CD4-positive, CD25-positive, alpha-beta regulatory T cell (primary cell): ENCODE data around the gene HAGHL. TPM values are rescaled to one million over a fixed set of nuclear protein-coding genes. Genes with fewer than 3 reads are reported as not detected.
A peak's percentile ranks its signal among the peaks of the same experiment; 100 is the strongest.

Experiments used
- ATAC-seq, 2 donors: fragments of 150-1000 bp; cut with Tn5 transposase; one replicate each; pipeline ENCODE4 v1.10.0; 2021; ENCODE audit warnings: low read depth in 2 of 2, moderate number of reproducible peaks in 2 of 2, moderate library complexity in 1 of 2
- DNase-seq, 3 donors: peaks; one replicate each; pipeline versions ENCODE4 v3.0.0 to v3.0.0-alpha.2; 2012 to 2022; ENCODE audit warnings: mixed read lengths in 1 of 3
- H3K27ac ChIP-seq: one replicate; pipeline ENCODE4 v1.7.0; 2013; ENCODE audit warnings: mild to moderate bottlenecking, low read length; ENCODE audit not compliant: insufficient read depth, poor library complexity, severe bottlenecking
- H3K27me3 ChIP-seq: one replicate; pipeline ENCODE4 v1.7.0; 2013; ENCODE audit warnings: low read length; ENCODE audit not compliant: control insufficient read depth, insufficient read depth
- H3K36me3 ChIP-seq: one replicate; pipeline ENCODE4 v1.7.0; 2013; ENCODE audit warnings: mild to moderate bottlenecking, low read length, moderate library complexity; ENCODE audit not compliant: control insufficient read depth, insufficient read depth
- H3K4me1 ChIP-seq: 2 replicates; pipeline ENCODE4 v1.7.0; 2013; ENCODE audit warnings: mild to moderate bottlenecking, low read length; ENCODE audit not compliant: insufficient read depth, control insufficient read depth, poor library complexity, severe bottlenecking
- H3K4me3 ChIP-seq: one replicate; pipeline ENCODE4 v1.7.0; 2013; ENCODE audit warnings: low read depth, mild to moderate bottlenecking, low read length, moderate library complexity
- H3K9me3 ChIP-seq, 2 experiments: 1 replicate in 1 of 2; 2 replicates in 1 of 2; pipeline ENCODE4 v1.7.0; 2013; ENCODE audit warnings: low read length in 2 of 2, mild to moderate bottlenecking in 1 of 2, moderate library complexity in 1 of 2; ENCODE audit not compliant: control insufficient read depth in 2 of 2
- H3K27ac Mint-ChIP-seq, 3 donors: one replicate each; pipeline ENCODE4 v1.8.0; 2020 to 2022; ENCODE audit warnings: mild to moderate bottlenecking in 3 of 3, mixed read lengths in 3 of 3, moderate library complexity in 2 of 3
- H3K27me3 Mint-ChIP-seq: one replicate; pipeline ENCODE4 v1.8.0; 2022; ENCODE audit warnings: mild to moderate bottlenecking, mixed read lengths
- H3K36me3 Mint-ChIP-seq: one replicate; pipeline ENCODE4 v1.8.0; 2020; ENCODE audit warnings: mixed read lengths
- H3K4me1 Mint-ChIP-seq, 4 donors: one replicate each; pipeline ENCODE4 v1.8.0; 2020 to 2022; ENCODE audit warnings: mixed read lengths in 4 of 4, mild to moderate bottlenecking in 1 of 4
- H3K4me3 Mint-ChIP-seq, 4 donors: one replicate each; pipeline ENCODE4 v1.8.0; 2020 to 2022; ENCODE audit warnings: mild to moderate bottlenecking in 4 of 4, mixed read lengths in 4 of 4, moderate library complexity in 3 of 4
- H3K9me3 Mint-ChIP-seq, 7 donors: one replicate each; pipeline ENCODE4 v1.8.0; 2020 to 2022; ENCODE audit warnings: mixed read lengths in 7 of 7, mild to moderate bottlenecking in 3 of 7, moderate library complexity in 2 of 7
- polyA plus RNA-seq, 4 donors: library from polyadenylated mRNA; unstranded; fragments of 300-500 nt; fragmentation: Illumina TruSeq; gene quantifications; one replicate each; pipeline ENCODE4 v1.2.3, GENCODE V29; 2021
- total RNA-seq: library from RNA; stranded (reverse); gene quantifications from one replicate; pipeline ENCODE4 v1.2.3, GENCODE V29; 2022

HAGHL gene
- total and polyA plus RNA-seq, 5 donors from 2014 or later, result 2.2 to 15.6 (median 3.3) TPM

GRCh38 chr16:693766-694165 is 33.1 kb upstream of the HAGHL start:
- H3K36me3 ChIP-seq, result no peaks in the 10 kb centered on the region
- H3K27me3 ChIP-seq, result no peaks in the 10 kb centered on the region
- Mint-ChIP-seq H3K27me3 (no peaks in the 10 kb centered on the region), H3K27ac (no peak overlapping the region), H3K9me3 (peaks cover 0 to 1% (median 0%) of the 10 kb centered on the region in 7 donors), H3K4me1 (peaks cover 2 to 47% (median 9%) of the 10 kb centered on the region in 4 donors), H3K4me3 (peak overlapping the region in 3 of 4 donors; percentile 15 to 67 (median 51)), H3K36me3 (no peaks in the 10 kb centered on the region)
- H3K4me1 ChIP-seq, result peaks cover 44% of the 10 kb centered on the region
- H3K27ac ChIP-seq, result no peak overlapping the region
- no peak overlapping the region for H3K4me3 ChIP-seq
- no peaks in the 10 kb centered on the region for H3K9me3 ChIP-seq
- DNase-seq (peak in 1 of 3 donors; percentile 29), ATAC-seq (no peak)

GRCh38 chr16:694187-694862 is 32.6 kb upstream of the HAGHL start:
- Mint-ChIP-seq H3K27me3 (peaks cover under 1% of the 10 kb centered on the region), H3K4me3 (peak overlapping the region; percentile 71 to 88 (median 82)), H3K9me3 (peaks cover 0 to 1% (median 0%) of the 10 kb centered on the region in 7 donors), H3K4me1 (peaks cover 2 to 43% (median 9%) of the 10 kb centered on the region in 4 donors), H3K36me3 (no peaks in the 10 kb centered on the region), H3K27ac (no peak overlapping the region)
- DNase-seq, result no peak
- H3K4me3 ChIP-seq, result no peak overlapping the region
- H3K27ac ChIP-seq, result peak overlapping the region; percentile 33
- H3K4me1 ChIP-seq, result peaks cover 45% of the 10 kb centered on the region
- H3K9me3 ChIP-seq, result no peaks in the 10 kb centered on the region
- ATAC-seq, result no peak
- H3K27me3 ChIP-seq, result no peaks in the 10 kb centered on the region
- H3K36me3 ChIP-seq, result no peaks in the 10 kb centered on the region

GRCh38 chr16:694863-695354 is 32.0 kb upstream of the HAGHL start:
- Mint-ChIP-seq H3K27ac (no peak overlapping the region), H3K27me3 (peaks cover 4% of the 10 kb centered on the region), H3K9me3 (peaks cover 0 to 1% (median 0%) of the 10 kb centered on the region in 7 donors), H3K4me3 (peak overlapping the region in 3 of 4 donors; percentile 55 to 84 (median 61)), H3K4me1 (peaks cover 2 to 40% (median 7%) of the 10 kb centered on the region in 4 donors), H3K36me3 (no peaks in the 10 kb centered on the region)
- peak overlapping the region; percentile 33 for H3K27ac ChIP-seq
- ATAC-seq (no peak), DNase-seq (no peak)
- H3K4me1 ChIP-seq, result peaks cover 45% of the 10 kb centered on the region
- H3K4me3 ChIP-seq, result no peak overlapping the region
- no peaks in the 10 kb centered on the region for H3K9me3 ChIP-seq
- H3K27me3 ChIP-seq, result no peaks in the 10 kb centered on the region
- no peaks in the 10 kb centered on the region for H3K36me3 ChIP-seq

GRCh38 chr16:695355-696089 is 31.4 kb upstream of the HAGHL start:
- peak; percentile 79 to 81 for ATAC-seq
- Histone ChIP-seq H3K4me3 (peak overlapping the region; percentile 26), H3K9me3 (no peaks in the 10 kb centered on the region), H3K4me1 (peaks cover 47% of the 10 kb centered on the region), H3K27ac (peak overlapping the region; percentile 23), H3K36me3 (no peaks in the 10 kb centered on the region), H3K27me3 (no peaks in the 10 kb centered on the region)
- Mint-ChIP-seq H3K36me3 (no peaks in the 10 kb centered on the region), H3K9me3 (peaks cover 0 to 1% (median 0%) of the 10 kb centered on the region in 7 donors), H3K27ac (peak overlapping the region; percentile 62 to 96 (median 87)), H3K27me3 (peaks cover 4% of the 10 kb centered on the region), H3K4me3 (peak overlapping the region; percentile 69 to 87 (median 86)), H3K4me1 (peaks cover 0 to 38% (median 4%) of the 10 kb centered on the region in 4 donors)
- DNase-seq, result peak; percentile 60 to 77 (median 76)

DNA sequence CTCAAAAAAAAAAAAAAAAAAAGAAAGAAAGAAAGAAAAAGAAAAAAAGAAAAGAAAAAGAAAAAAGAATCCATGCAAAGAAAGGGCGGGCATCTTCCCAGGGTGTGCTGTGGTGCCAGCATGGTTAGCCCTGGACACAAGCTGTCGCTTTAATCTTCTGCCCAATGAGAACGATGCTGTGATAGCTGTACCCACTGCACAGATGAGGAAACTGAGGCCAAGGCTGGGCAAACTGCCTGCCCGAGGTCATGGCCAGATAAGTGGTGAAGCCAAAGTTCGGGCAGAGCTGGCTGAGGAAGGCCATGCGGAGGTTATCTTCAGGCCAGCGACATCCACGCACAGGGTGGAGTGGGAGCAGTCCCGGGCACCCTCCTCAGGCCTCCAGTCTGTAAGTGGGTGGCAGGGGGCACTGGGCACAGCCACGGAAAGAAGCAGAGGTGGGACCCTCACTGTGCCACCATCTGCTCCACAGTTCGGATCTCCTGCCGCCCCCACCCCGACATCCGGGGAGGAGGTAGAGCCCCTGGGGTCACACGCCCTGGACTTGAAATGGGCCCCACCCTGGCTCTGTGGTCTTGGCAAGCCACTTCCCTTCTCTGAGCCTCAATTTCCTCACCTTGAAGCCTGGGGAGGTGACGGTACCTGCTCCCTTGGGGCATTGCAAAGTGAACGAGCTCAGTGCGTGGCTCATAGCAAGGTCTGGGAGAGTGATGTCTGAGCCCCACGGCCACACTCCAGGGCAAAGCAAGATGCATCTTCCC is 27.8 kb upstream of the HAGHL start:
- Histone ChIP-seq H3K4me1 (peaks cover 53% of the 10 kb centered on the region), H3K27ac (no peak overlapping the region), H3K9me3 (no peaks in the 10 kb centered on the region), H3K36me3 (no peaks in the 10 kb centered on the region), H3K27me3 (peaks cover 5% of the 10 kb centered on the region), H3K4me3 (no peak overlapping the region)
- peaks cover 26% of the 10 kb centered on the region for H3K27me3 Mint-ChIP-seq
- peaks cover 0 to 37% (median 4%) of the 10 kb centered on the region in 4 donors for H3K4me1 Mint-ChIP-seq
- ATAC-seq (no peak), DNase-seq (peak in 1 of 3 donors; percentile 52)
- H3K27ac Mint-ChIP-seq, result no peak overlapping the region
- H3K9me3 Mint-ChIP-seq, result peaks cover 0 to 1% (median 0%) of the 10 kb centered on the region in 7 donors
- no peaks in the 10 kb centered on the region for H3K36me3 Mint-ChIP-seq
- peak overlapping the region; percentile 49 to 67 (median 61) for H3K4me3 Mint-ChIP-seq

DNA sequence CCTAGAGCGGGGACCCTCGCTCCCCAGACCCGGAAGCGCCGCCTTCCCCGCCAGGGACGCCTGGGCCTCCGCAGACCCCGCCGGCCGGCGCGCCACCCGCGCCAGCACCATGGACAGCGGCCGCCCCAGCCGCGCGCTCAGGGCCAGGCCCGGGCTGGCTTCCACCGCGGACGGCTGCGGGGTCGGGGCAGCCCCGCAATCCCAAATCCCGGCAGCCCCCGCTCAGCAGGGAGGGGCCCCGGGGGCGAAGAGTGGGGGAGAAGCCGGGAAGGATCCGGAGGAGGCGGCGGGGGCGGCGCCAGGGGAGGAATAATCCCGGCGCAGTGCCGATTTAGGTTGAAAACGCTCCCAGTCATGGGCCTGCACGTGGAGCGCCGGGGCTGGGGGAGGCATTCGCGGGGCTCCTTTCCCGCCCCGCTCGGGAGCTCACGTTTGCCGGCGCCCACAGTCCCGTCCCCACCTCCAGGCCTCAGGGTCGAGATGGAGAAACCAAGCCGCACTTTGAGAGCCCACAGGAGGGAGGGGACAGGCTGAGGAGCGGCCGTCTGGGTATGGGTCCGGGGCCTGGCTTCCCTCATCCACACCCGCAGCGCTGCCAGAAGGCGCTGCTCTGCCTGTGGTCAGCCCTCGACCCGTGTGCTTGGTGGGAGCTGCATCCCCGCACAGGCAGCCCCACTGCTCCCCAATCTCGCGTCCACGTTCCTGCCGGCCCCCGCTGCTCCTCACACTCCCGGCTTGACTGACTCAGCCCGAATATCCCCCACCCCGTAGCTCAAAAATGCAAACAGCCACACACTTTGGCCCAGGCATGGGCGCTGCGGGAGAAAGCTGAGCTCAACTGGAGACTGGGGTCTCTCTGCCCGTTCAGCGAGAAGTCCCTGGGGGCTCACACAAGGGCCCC is 26.0 kb upstream of the HAGHL start:
- H3K27me3 Mint-ChIP-seq, result peaks cover 30% of the 10 kb centered on the region
- Histone ChIP-seq H3K36me3 (no peaks in the 10 kb centered on the region), H3K9me3 (no peaks in the 10 kb centered on the region), H3K4me3 (no peak overlapping the region), H3K4me1 (peaks cover 37% of the 10 kb centered on the region), H3K27ac (no peak overlapping the region), H3K27me3 (peaks cover 5% of the 10 kb centered on the region)
- no peaks in the 10 kb centered on the region for H3K36me3 Mint-ChIP-seq
- DNase-seq (peak in 1 of 3 donors; percentile 55), ATAC-seq (peak; percentile 35 to 49)
- peaks cover 0 to 27% (median 4%) of the 10 kb centered on the region in 4 donors for H3K4me1 Mint-ChIP-seq
- H3K4me3 Mint-ChIP-seq, result no peak overlapping the region
- H3K9me3 Mint-ChIP-seq, result no peaks in the 10 kb centered on the region
- H3K27ac Mint-ChIP-seq, result no peak overlapping the region
